Skin epidermis (tissue), 12 donors: ENCODE data around the gene HES2.
"Not testable (repeated sequence)": the region's sequence is repeated elsewhere in the genome, so short reads cannot be mapped to it uniquely, and the experiment has no call there.

Experiments used
- H3K27ac ChIP-seq, 21 experiments: fragments of 200-600 bp; sonication (generic) in 11 of 21; one replicate each; pipeline ENCODE4 v1.5.0; 2020; ENCODE audit warnings: mild to moderate bottlenecking in 3 of 21, inconsistent platforms in 2 of 21, moderate library complexity in 2 of 21
- H3K4me3 ChIP-seq, 7 experiments: fragments of 200-600 bp; sonication (generic) in 2 of 7; one replicate each; pipeline ENCODE4 v1.5.0; 2020; ENCODE audit warnings: inconsistent platforms in 2 of 7, mild to moderate bottlenecking in 2 of 7, moderate library complexity in 1 of 7

The HES2 gene

DNA sequence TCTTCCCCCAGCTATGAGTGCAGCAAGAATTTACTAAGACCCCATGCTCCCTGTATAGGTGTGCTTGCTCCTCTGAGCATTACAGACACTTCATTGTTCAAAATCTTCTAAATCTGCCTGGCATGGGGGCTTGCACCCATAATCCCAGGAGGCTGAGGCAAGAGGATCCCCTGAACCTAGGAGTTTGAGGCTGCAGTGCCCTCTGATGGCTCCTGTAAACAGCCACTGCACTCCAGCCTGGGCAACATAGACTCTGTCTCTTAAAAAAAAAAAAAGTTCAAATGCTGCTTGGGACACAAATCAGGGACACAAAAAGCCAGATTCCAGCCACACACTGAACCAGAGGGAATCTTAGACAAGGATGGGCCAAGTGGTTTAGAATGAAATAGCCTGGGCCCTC, 22.7 kb downstream of the HES2 start:
- Histone ChIP-seq H3K27ac (no peak overlapping the region), H3K4me3 (no peak overlapping the region)

DNA sequence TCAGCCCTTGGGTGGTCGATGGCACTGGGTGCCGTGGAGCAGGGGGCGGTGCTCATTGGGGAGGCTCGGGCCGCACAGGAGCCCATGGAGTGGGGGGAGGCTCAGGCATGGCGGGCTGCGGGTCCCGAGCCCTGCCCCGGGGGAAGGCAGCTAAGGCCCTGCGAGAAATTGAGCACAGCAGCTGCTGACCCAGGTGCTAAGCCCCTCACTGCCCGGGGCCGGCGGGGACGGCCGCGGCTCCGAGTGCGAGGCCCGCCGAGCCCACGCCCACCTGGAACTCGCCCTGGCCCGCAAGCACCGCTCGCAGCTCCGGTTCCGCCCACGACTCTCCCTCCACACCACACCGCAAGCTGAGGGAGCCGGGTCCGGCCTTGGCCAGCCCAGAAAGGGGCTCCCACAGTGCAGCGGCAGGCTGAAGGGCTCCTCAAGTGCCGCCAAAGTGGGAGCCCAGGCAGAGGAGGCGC, 23.9 kb downstream of the HES2 start:
- not testable (repeated sequence) for H3K27ac ChIP-seq, H3K4me3 ChIP-seq

DNA sequence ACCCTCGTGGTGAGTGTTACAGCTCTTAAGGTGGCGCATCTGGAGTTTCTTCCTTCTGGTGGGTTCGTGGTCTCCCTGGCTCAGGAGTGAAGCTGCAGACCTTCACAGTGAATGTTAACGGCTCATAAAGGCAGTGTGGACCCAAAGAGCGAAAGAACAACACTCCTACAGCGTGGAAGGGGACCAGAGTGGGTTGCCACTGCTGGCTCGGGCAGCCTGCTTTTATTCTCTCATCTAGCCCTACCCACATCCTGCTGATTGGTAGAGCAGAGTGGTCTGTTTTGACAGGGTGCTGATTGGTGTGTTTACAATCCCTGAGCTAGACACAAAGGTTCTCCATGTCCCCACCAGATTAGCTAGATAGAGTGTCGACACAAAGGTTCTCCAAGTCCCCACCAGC, 24.6 kb downstream of the HES2 start:
- not testable (repeated sequence) for H3K4me3 ChIP-seq, H3K27ac ChIP-seq

- H3K27ac ChIP-seq: peak within 1 kb of the TSS; percentile 70 to 99 (median 94)
- H3K4me3 ChIP-seq: peak within 1 kb of the TSS; percentile 52 to 69 (median 56)
Measured at GRCh38 chr1:6393400-6394187, 26.1 kb downstream of the HES2 start, which contains the start of gene ACOT7. Gene ACOT7, minus strand, starts transcription at chr1:6393767. Its CDS starts 368 bp downstream, at chr1:6393399.

DNA sequence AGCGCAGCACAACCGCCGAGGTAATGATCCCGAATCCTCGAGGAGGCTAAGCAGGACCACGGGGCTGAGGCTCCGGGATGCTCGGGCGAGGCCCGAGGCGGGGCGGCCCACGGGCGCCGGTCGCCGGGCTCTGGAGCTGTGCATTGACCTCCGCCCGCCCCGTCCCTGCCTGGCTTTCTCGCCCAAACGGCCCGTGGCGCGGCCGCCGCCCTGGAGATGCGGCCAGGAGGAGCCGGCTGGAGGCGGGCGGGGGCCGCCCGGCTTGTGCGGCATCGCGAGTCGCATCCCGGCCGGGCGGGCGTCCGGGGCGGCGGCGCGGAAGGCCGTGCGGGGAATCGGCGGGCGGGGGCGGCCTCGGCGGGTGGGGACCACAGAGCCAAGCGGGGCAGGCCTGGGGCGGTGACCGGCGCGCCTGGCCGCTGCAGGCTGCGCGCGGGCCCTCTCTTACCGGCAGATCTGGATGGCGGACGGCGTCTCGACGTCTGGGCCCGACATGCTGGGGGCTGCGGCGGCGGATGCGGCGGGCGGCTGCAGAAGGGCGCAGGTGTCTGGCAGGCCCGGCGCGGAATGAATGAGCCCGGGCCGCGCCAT, 26.8 kb downstream of the HES2 start:
- peak overlapping the region; percentile 52 to 69 (median 56) for H3K4me3 ChIP-seq
- H3K27ac ChIP-seq: peak overlapping the region in 19 of 21 experiments; percentile 36 to 99 (median 93)

DNA sequence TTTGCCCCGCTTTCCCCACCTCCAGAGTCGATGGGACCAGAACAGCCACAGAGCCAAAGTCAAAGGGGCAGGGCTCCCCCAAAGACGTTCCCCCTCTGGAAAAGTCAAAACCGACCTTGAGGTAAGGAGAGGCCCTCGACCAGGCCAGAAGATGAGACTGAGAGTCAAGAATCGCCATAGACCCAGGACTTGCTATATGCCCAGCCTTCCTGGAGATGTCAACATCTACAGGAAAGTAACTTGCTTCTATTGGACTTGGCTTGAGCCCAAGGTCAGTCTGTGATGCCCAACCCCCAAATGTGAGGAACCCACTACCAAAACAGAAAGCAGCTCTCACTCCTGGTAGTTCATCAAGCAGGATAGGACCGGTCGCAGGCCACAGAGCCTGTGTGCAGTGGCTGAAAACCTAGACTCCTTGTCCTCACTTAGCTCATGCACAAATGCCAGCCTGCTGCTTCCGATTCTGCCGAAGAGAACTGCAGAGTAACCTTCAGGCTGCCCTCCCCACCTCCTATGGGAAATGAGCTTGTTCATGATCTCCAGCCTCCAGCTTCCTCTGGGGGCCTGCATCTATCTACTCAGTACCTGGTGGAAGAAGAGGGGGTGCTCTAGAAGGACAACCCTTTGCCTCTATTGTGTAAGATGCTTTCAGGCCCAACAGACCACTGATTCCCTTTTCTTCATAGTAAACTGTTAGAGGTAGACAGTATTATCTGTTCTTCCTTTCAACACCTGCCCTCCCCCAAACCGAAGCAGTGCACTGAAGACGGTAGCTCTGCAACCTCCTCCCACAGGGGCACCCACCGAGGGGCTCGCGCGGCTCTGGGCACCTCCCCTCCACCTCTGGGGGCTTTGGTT, 27.5 kb downstream of the HES2 start:
- peak overlapping the region in 13 of 21 experiments; percentile 14 to 99 (median 93) for H3K27ac ChIP-seq
- H3K4me3 ChIP-seq: peak overlapping the region; percentile 52 to 69 (median 56)

- no peak overlapping the region for H3K4me3 ChIP-seq
- no peak overlapping the region for H3K27ac ChIP-seq
Measured at GRCh38 chr1:6389971-6390370, 29.7 kb downstream of the HES2 start.

- H3K27ac ChIP-seq: peak overlapping the region in 13 of 21 experiments; percentile 14 to 66 (median 52)
- no peak overlapping the region for H3K4me3 ChIP-seq
Measured at GRCh38 chr1:6386371-6386949, 33.3 kb downstream of the HES2 start.

DNA sequence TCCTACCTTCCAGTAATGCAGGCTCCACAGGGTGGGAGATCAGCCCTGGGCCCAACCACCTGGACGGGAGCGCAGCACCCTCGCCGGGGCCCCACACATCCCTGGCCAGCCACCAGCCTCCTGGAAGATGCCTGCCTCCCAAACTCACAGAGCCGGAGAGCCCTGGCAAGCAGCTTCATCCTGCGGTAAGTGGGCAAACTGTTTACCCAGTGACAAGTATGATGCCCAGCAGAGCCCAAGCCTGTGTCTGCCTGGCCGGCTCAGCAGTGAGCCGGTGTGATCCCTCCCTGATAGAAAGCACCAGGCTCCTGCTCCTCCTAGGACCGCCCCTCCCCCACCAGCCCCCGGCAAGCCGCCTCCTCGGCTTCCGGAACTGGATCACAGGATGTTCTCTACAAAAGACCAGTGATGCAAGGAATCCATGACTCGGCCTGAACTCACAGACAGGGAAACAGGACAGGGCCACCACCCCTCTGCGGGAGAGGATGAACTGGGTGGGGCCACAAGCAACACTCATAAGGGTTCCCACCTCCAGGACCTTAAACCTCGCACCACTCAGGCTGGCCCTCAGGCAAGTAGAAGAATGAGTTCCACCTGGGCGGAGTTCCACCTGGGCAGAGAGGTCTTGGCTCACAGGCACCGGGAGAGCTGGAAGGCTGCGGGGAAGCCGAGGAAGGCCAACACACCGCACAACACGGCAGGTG, 34.1 kb downstream of the HES2 start:
- Histone ChIP-seq H3K27ac (peak overlapping the region in 19 of 21 experiments; percentile 14 to 76 (median 54)), H3K4me3 (peak overlapping the region in 5 of 7 experiments; percentile 4 to 12 (median 8))

GRCh38 chr1:6384962-6385361, 34.8 kb downstream of the HES2 start:
- H3K4me3 ChIP-seq: peak overlapping the region in 4 of 7 experiments; percentile 4 to 12 (median 7)
- peak overlapping the region in 17 of 21 experiments; percentile 24 to 76 (median 62) for H3K27ac ChIP-seq

- no peak overlapping the region for H3K4me3 ChIP-seq
- no peak overlapping the region for H3K27ac ChIP-seq
Measured at GRCh38 chr1:6384135-6384534, 35.6 kb downstream of the HES2 start.

DNA sequence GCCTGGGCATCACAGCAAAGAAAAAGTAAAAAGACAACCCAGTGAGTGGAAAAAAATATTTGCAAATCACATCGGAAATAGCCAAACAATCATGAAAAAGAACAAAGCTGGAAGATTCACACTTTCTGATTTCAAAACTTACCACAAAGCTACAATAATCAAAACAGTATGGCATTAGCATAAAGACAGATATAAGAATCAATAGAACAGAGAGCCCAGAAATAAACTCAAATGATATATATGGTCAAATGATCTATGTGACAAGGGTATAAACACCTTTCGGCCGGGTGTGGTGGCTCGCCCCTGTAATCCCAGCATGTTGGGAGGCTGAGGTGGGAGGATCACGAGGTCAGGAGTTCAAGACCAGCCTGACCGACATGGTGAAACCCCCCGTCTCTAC, 39.7 kb downstream of the HES2 start:
- H3K4me3 ChIP-seq: no peak overlapping the region
- H3K27ac ChIP-seq: no peak overlapping the region

GRCh38 chr1:6378096-6378746, 41.5 kb downstream of the HES2 start:
- no peak overlapping the region for H3K27ac ChIP-seq
- no peak overlapping the region for H3K4me3 ChIP-seq

DNA sequence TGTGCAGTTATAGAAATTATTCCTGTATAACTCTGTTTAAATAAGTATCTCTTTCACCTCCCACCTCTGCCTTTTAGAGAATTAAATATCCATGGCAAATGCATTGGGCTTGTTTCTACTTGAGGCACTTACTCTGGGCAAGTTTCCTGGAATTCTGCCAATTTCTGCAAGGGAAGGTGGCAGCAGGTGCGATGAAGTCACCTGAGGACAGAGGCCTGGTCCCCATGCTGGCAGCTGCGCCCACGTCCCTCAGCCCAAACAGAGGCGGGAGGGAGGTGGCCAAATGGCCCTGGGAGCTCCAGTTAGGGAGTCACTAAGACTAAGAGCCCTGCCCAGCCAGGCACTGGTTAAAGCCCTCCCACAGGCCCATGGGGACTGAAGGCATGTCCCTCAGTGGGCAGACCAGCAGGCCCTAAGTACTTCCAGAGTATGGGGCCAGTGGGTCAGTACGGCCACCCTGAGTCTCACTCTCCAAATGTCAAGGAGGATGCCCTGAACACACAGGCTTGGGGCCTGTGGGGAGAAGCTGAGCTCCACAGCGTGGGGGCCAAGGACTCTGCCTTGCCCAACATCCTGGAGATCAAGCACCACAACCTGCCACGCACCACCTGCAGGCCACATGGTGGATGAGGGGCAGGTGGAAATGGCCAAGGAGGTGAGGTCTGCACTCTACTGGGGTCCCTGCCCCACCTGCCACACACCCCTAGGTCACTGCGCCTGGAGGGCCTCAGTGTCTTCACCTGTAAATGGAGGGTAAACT, 45.6 kb downstream of the HES2 start:
- Histone ChIP-seq H3K4me3 (no peak overlapping the region), H3K27ac (peak overlapping the region in 1 of 21 experiments; percentile 16)

- not testable (repeated sequence) for H3K4me3 ChIP-seq, H3K27ac ChIP-seq
Measured at GRCh38 chr1:6372236-6372635, 47.5 kb downstream of the HES2 start.

DNA sequence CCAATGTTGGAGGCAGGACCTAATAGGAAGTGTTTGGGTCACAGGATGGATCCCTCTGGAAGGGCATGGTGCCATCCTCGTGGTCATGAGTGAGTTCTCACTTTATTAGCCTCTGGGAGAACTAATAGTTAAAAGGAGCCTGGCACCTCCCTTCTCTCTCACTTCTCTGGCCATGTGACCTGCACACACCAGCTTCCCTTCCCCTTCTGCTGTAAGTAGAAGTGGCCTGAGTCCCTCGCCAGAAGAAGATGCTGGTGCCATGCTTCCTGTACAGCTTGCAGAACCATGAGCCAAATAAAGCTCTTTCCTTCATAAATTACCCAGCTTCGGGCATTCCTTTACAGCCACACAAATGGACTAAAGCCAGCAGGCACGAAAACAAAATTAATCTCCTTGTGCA, 49.7 kb downstream of the HES2 start:
- H3K4me3 ChIP-seq: no peak overlapping the region
- no peak overlapping the region for H3K27ac ChIP-seq

DNA sequence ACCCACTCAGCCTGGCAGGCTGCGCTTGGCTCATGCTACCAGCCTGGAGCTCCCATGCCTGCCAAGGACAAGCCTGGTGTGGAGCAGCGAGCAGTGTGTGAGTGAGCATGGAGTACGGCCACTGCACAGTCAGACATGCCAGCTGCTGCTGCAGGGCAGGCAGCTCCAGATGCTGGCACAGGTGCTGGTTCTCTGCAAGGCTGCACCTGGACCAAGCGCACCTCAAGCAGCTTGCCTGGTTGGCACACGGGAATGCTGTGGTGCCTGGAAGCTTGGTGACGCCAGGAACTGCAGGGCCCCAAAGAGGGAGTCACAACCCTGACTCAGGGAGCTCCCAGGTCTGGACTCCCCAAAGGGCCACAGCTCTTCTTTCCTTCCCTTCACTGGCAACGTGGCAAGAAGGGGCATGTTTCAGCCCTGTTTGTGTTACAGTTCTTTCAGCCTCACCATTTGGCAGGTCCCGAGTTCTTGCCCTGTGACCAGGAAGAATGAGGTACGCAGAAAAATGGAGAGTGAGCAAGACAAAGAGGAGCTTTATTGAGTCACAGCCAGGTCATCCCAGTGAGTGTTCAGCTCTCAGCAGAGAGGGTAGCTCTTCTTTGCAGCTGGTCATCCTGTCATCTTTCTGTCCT, 52.2 kb downstream of the HES2 start:
- no peak overlapping the region for H3K4me3 ChIP-seq
- H3K27ac ChIP-seq: peak overlapping the region in 13 of 21 experiments; percentile 1 to 58 (median 47)
